HG02642 (cell line): ENCODE results near the gene TFF3.

Experiments used
- ATAC-seq: cut with Tn5 transposase; IDR thresholded peaks from one replicate; pipeline ENCODE4 v1.9.1; 2021; ENCODE audit warnings: mild to moderate bottlenecking; ENCODE audit not compliant: unreplicated experiment, poor library complexity

The TFF3 gene

DNA sequence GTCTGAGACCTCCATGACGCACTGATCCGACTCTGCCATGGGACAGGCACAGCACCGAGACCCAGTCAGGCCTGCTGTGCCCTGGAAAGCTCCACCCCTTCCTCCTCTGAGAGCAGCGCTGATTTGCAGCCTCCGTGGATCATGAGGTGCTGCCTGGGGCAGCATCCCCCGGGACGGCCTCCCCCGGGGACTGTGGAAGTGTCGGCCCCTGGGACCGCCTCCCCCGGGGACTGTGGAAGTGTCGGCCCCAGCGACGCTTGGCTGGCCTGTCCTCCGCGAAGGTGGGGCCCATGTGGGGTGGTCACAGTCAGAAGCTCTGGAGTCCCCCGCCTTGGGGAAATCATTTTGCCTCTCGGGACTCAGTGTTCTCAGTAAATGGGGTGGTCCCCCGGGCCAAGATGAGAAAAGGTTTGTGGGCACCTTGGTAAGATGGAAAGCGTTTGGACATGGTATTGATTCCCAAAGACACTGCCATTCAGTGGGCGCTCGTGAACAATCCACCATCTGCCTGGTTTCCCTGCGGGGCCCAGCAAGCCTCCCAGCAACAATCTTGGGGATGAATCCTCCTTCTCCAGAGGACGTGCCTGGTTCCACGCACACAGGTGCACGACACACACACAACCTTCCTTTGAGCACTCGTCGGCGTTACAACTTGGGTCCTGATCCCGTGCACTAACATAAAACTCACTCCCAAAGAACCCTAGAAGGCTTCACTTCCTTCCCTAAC is 32.6 kb upstream of the TFF3 start:
- ATAC-seq, result no peak

DNA sequence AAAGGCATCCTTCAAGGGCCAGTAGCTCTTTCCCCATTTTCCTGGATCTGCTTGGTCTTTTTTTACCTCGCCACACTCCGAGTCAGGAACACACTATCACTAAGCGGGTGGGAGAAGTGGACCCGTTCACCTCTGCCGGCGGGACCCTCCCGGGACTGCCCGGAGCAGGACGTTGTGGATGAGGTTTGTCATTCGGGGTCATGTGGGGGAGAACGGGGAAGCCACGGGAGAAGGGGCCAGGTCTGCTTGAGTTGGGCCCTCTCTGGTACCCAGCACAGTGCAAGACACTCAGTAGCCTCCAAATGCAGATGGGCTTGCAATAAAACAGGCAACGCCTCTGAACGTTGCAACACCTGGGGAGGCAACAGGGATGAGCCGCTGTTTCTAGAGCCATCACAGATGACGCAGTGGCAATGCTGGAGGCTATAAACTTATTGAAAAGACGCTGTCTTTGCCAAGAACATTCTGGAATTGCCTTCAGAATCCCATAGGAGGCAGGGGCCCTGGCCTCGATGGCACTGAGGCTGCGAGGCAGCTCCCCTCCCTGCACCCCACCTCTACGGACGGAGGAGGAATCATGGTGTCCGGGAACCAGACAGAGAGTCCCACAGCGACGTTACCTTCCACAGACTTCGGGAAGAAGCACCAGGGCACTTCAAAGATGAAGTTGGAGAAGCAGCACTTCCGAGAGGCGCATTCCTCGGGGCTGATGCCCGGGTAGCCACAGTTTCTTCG is 31.8 kb upstream of the TFF3 start:
- no peak for ATAC-seq

GRCh38 chr21:42346441-42346840 is 31.2 kb upstream of the TFF3 start:
- no peak for ATAC-seq

DNA sequence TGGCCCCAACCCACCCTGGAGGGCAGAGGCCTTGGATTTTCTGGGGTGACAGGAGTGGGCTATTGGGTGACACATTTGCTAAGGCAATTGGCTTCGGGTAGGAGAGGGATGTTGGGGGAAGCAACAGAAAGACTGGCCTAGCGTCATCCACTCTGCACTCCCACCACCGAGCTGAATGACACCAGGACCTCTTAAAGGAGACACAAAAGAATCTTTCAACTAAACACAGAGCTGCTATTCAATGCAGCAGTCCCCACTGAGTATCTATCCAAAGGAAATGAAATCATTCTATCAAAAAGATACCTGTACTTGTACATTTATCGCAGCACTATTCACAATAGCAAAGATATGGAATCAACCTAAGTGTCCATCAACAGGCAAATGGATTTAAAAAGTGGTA is 29.4 kb upstream of the TFF3 start:
- ATAC-seq, result no peak

DNA sequence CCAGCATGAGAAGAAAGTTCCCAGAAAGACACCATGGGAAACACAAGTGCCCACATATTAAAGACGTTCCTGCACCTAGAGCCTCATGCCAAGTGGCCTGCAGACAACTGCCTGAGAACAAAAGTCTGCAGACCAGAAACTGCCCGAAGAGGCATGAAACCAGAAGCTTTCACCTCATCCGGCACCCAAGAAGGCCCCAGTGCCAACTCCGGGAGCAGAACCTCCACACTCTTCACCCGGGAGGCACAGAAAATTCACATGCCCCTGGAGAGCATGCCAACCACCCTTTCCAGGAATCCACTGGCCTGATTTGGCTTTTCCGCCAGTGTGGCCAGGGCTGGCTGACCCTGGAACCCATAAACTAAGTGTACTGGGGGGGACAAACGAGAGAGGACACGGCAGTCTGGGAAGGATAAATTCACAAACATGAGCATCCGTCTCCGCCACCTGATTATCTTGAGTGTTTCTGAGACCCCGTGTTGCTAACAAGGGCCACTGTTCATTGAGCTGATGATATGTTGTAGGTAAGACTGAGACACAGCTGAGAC is 28.8 kb upstream of the TFF3 start:
- ATAC-seq, result no peak

DNA sequence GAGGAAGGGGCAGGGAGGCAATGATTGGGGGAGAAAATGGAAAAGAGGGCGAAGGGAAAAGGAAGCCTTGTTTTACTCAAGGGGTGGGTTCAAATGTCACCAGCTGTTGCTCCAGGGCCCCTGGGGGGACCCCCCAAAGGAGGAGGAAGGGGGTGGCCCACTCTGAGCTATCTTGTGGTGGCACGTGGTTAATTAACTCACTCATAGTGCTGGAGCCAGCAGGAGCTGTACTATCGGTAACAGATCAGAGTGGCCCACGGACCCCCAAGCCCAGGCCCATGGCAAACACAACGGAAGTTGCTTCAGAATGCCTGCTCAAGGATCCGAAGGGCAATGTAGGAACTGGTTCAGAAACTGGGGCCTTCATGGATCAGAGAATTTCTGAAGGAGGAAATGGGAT is 28.3 kb upstream of the TFF3 start:
- no peak for ATAC-seq

- ATAC-seq, result no peak
Measured at GRCh38 chr21:42343101-42343500, 27.9 kb upstream of the TFF3 start.

DNA sequence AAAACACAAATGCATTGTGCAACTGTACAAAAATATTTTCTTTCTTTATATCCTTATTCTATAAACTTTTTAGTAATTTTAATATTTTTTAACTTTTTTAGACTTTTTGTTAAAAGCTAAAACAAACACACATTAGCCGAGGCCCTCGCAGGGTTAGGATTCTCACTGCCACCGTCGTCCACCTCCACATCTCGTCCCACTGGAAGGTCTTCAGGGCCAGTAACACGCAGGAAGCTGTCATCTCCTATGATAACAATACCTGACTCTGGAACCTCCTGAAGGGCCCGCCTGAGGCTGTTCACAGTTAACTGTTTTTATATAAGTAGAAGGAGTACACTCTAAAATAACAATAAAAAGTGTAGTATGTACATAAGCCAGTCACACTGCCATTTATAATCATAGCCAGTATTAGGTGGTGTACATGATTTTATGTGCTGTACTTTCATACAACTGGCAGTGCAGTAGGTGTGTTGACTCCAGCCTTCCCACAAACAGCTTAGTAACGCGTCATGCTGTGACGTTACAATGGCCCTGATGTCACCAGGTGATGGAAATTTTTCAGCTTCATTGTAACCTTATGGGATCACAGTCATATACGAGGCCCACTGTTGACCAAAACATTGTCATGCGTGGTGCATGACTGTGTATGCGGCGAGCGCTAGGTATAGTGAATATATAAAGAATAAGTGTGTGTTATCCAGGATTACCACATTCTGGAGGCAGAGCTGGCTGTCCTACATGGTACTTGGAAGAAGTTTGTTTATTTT is 26.8 kb upstream of the TFF3 start:
- no peak for ATAC-seq

GRCh38 chr21:42340187-42341050 is 25.2 kb upstream of the TFF3 start:
- no peak for ATAC-seq

DNA sequence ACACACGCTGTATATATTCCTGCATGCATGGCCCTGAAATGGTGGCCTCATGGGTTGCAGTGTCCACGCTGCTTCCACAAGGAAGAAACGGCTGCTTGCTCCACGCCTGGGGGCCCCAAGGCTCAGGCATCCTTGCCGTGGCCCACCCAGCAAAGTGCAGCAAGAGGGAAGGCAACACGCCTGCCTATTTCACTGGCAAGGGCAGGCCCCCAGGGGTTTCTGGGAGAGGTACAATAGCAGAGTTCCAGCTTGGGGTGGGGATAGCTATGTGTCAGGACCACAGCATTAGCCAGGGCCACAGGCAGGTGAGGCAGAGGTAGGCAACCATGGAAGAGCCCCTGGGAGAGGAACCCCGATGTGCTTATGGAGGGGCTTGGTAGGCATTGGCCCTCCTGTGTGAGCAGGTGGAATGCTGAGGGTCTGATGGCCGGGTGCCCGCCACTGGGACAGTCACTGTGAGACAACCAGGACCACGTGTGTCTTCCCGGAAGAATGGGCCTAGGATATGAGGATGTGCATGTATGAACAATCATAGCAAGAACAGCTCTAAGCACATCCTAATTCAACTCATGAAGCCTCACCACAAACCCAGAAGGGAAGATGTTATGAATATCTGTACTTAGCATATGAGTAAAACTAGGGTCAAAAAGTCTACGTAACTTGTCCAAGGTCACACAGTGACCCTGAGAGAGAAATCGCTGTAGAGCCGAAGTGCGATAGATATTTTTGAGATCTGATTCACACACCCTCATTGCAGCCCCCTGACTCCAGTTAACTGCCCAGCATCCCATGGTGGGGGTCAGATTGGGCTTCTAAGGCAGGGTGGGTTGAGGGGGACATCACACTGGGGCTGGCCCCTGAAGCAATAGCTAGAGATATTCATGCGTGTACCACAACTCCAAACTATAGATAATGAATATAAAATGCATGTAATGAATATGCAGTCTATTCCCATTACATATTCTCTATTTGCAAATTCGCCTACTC is 23.8 kb upstream of the TFF3 start:
- no peak for ATAC-seq

DNA sequence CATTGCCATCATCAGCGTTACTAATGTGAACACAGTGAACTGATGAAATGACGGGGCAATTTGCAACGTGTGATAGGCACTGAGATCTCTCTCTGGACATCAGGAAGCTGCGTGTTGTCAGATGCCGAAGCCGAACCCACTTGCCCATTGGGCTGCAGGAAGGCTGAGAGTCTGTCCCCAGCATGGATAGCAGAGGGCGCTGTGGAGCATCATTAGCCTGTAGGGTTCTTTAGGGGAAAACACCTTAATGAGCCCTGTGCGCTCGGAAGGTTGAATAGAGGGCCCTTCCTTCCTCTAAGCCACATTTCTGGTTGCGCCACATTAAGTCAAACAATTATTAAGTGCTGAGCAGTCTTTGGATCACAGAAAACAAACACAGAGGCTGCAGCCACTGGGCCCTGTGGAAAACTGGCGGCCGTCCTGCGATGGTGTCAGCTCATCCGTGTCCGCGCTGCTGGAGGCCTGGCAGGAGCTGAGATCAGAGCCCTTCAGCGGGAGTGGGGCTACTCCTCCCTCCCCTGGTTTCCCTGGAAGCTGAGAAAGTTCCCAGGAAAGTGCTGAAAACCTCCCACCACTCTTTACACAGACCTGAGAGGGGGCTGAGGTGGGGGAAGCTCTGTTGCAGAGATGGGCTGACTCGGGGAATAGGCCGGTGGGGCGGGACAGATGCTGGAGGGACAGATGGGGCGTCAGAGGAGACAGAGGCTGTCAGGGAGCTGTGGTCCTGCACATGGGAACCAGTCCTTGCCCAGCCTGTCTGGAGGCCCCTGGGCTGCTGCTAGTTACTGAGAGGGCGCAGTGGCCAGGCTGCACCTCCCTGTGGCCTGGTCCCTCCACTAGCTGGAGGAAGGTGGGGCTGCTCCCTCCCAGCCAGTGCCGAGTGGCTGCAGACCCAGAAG is 22.9 kb upstream of the TFF3 start:
- ATAC-seq, result no peak

DNA sequence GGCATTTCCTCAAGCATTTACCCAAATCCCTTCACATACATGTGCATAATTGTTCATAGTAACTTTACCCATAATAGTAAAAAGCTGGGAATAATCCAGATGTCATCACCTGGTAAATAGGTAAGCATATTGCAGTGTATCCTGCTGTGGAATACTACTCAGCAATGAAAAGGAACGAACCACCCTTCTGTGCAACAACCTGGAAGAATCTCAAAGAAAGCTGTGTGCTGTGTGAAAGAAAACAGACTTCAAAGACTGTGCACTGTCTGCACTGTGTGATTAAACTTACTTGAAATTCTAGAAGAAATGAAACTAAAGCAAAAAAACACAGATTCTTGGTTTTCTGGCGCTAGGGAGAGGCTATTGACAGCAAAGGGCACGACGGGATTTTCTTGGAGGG is 22.1 kb upstream of the TFF3 start:
- ATAC-seq, result no peak

- no peak for ATAC-seq
Measured at GRCh38 chr21:42336054-42336453, 20.8 kb upstream of the TFF3 start.

DNA sequence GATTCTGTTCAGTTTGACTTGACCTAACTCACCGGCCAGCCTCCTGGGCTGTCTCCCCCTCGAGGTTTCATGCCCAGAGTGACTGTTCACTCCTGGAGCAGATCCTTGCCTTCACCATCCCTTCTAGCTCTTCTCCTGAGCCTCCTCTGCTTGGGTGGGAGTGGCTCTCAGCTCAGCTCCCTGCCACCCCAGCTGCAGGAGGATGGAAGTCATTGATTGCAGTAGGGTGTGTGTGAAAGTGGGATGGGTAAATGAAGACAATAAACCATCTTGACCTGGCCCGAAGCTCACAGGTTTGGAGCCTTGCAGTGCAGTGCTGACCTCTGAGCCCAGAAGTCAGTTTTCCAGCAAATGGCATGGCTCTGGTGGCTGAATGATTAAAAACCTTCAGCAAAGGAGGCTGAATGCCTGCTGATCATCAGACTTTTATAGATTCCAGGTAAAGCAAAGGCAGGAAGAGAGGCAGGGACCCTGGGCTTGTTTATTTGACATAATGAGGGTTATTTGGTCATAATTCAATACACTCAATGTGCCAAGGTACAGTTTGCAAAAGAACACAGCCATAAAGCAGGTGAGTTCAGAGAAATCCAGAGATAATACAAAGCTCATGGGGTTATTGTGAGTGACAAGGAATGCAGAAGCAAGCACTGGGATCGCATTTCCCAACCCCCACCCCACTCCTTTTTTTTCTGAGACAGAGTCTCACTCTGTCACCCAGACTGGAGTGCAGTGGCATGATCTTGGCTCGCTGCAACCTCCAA is 17.5 kb upstream of the TFF3 start:
- no peak for ATAC-seq

- ATAC-seq, result no peak
Measured at GRCh38 chr21:42331660-42332059, 16.5 kb upstream of the TFF3 start.

DNA sequence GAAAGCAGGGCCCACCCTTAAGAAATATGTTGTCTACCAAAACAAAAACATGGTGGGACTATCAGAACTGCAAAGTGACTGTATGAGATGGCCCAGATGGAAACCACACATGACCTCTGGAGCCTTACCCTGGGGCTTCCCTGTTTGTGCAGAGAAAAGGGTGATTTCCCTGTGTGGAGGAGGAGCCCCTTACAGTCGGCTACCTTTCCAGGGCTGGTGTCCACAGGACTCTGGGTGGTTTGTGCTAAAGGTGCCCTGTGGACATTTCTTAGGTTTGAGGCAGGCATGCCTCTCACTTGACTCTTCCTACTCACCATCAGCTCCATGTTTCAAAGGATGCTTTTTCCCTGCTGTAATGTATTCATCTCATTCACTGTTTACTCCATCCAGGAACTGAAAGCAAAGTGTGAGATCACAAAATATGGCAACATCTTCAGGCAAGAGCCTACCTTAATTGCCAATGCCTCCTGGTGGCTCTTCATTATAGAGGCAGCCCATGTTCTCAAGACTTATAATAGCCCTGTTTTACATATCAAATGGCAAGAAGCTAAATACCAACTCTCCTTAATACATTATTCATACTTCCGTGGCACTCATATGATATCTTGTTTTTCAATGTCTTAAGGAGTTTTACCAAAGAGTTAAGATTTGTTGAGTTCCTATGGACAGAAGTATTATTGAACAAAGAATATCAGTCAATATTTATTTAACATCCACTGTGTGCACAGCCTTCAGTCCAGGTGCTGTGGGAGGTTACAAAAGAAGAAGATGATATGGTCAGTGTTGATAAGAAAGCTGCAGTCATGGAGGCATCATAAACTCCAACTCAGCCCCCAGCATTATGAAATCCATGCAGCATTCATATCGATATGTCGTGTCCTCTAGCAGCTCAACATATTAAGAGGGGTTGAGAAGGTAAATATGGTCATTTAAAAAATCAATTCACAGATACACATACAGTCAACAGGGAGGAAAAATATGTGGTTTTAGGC is 15.5 kb upstream of the TFF3 start:
- no peak for ATAC-seq
